HG02678 (cell line): Measurements from ENCODE around the gene RACGAP1.

Experiments used
- ATAC-seq: cut with Tn5 transposase; IDR thresholded peaks from one replicate; pipeline ENCODE4 v1.9.1; 2021; ENCODE audit warnings: mild to moderate bottlenecking, moderate library complexity; ENCODE audit not compliant: unreplicated experiment

RACGAP1 gene

DNA sequence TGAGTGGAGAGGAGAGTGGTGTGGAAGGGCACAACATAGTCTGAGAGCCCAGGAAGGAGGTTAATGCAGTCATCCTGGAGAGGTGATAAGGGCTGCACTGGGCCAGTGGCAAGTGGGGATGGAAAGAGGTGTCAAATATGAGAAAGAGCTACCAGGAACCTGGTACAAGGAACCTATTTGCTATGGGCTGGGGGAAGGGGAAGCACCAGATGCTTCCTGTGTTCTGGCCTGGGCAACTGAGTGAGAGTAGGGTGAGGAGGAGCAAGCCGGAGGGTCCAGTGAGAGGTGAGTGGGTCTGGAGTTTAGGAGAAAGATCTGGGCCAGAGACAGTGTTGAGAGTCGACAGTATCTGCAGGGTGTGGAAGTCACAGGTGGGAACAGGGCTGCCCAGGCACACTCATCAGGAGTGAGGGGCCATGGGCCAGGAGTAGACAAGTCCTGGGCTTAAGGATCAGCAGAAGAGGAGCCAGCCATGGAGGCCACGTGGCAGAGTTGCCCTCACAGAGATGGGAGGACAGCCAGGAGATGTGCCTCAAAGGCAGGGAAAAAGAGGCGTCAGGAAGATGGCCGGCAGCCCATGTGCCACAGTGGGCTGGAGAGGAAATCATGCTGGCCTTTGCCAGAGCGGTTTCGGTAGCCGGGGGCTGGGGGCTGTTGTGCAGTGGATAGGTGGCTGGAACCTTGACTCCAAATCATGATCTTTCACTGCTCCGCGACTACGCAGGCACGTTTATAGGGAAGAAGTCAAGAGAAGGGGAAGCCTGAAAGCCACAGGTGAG is 55.5 kb downstream of the RACGAP1 start:
- no peak for ATAC-seq

DNA sequence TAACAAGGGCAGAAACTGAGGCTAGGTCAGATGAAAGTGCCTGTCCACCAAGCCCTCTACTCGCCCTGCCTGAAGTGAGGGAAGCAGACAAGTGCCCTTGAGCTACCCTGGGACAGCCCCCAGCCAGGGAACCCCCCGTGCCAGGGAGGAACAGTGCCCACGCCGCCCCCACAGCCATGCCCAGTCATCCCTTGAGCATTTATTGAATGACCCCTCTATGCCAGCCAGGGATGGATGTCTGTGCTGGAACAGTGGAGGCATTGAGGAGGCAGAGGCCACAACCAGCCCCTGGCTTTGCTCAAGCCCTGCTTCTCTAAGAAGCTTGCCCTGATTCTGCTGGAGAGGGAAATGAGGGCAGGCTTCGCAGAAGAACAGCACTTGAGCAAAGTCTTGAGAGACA is 56.3 kb downstream of the RACGAP1 start:
- ATAC-seq, result no peak

DNA sequence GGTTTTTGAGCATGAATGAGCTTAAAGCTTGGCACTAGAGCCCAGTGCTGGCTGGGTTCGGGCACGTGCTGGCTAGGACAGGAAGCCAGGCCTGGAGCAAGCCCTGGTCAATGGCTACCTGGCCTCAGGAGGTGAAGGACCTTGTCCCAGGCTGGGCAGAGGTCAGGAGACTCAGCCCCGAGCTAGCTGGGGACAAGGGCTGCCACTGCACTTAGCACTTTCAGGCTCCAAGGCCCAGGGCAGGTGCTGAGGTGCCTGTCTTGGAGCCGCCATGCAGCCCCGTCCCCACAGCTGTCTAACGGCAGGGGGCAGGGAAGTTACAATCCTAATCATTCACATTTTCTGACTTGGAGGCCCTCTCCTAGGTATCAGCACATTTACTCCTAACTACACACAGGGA is 56.8 kb downstream of the RACGAP1 start:
- no peak for ATAC-seq

DNA sequence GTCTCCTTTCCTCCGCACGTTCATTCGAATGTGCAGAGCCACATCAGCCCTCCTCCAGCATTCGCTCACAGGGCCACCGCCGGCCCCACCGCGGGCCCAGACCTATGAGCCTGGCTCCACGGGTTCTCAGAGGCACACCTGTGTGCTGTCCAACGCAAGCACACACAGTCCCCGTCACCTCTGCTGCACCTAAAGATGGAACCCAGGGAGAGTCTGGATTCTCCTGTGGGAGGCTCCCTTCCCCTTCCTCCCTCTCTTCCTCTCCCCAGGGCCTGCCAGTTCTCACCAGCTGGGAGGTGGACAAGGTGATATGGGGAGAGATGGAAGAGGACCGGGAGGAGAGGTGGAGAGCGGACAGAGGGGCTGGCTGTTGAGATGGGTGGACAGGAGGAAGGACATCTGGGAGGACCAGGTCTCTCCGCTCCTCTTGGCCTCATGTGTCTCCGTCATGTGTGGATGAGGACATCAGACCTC is 57.5 kb downstream of the RACGAP1 start:
- no peak for ATAC-seq

DNA sequence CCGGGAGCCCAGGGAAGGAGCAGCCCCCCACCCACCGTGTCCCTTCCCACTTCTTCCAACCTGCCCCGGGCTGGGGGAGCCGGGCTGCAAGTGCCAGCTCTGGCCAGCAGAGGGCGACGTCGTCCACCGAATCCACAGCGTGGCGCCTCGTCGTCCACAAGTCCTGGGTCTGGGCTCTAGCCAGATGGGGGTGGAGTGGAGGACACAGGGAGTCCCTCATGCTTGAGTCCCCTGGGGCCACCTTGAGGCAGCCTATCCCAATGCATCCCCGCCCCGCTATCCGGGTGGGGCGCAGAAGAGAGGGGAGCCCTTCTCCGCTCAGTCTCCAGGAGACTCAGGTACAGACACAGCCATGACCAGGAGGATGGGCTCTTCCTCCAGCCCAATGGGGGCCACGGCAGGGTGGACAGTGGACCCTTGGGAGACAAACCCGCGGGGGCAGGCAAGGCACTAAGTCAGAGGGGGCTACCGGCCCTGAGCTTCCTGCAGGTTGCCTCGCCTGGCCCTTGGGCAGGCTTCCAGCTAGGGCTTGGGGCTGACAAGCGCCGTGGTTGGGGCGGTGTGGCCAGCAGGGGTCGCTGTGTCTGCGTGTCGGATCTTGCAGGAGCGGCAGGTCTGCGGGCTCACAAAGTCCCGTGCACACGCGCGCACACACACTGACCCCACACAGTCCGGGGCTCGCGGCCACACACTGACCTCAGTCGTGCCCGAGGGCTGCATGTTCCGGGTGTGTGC is 58.1 kb downstream of the RACGAP1 start:
- ATAC-seq, result peak; percentile 76

DNA sequence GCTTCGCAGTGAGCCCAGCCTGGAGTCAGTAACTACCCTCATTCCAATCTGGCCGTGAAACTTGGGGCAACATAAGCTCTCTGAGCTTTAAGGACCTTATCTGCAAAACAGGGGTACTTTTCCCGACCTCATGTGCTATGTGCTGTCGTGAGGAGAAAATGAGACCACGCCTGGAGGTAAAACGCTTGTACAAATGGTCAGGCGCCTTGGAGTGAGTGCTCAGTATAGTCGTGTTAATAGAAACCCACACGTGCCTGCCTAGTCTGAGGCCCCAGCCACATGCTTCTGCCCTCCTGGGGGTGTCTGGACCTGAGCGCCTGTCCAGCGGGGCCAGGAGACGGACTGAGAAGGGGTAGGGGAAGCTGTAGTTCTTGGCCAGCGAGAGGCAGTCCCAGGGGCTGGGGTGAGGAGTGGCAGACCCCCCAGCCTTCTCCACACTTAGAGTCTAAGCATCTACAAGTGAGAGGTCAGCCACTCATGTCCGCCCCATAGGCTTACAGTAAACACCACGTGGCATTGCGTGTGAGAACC is 58.7 kb downstream of the RACGAP1 start:
- no peak for ATAC-seq

DNA sequence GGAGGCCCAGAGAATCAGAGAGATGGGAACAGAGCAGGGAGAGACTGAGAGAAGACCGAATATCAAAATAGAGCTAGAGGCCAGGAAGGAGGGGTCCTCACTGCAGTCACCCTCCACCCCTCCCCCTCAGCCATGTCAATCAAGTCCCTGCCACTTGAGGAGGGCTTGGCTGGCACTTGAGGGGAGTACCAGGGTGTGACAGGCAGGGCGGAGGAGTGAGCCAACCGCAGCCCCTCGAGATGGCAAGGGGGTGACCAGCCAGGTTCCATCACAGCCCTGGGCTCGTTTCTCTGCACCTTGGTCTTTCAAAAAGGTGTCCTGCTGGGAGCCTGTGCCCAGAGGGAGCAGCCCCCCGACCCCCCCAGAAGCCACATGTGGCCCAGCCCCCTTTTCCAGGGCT is 59.5 kb downstream of the RACGAP1 start:
- no peak for ATAC-seq

DNA sequence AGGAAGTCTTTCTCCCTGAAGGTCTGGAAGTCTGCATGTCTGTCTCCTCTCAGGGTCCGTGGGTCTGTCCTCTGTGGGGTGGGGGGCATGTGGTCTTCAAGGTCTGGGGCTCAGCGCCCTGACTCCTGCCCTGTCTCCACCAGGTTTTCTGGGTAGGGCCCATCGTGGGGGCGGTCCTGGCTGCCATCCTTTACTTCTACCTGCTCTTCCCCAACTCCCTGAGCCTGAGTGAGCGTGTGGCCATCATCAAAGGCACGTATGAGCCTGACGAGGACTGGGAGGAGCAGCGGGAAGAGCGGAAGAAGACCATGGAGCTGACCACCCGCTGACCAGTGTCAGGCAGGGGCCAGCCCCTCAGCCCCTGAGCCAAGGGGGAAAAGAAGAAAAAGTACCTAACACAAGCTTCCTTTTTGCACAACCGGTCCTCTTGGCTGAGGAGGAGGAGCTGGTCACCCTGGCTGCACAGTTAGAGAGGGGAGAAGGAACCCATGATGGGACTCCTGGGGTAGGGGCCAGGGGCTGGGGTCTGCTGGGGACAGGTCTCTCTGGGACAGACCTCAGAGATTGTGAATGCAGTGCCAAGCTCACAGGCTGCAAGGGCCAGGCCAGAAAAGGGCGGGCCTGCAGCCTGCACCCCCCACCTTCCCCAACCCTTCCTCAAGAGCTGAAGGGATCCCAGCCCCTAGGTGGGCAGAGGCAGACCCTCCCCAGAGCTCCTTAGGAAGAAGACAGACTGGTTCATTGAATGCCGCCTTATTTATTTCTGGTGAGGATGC is 60.3 kb downstream of the RACGAP1 start:
- no peak for ATAC-seq

DNA sequence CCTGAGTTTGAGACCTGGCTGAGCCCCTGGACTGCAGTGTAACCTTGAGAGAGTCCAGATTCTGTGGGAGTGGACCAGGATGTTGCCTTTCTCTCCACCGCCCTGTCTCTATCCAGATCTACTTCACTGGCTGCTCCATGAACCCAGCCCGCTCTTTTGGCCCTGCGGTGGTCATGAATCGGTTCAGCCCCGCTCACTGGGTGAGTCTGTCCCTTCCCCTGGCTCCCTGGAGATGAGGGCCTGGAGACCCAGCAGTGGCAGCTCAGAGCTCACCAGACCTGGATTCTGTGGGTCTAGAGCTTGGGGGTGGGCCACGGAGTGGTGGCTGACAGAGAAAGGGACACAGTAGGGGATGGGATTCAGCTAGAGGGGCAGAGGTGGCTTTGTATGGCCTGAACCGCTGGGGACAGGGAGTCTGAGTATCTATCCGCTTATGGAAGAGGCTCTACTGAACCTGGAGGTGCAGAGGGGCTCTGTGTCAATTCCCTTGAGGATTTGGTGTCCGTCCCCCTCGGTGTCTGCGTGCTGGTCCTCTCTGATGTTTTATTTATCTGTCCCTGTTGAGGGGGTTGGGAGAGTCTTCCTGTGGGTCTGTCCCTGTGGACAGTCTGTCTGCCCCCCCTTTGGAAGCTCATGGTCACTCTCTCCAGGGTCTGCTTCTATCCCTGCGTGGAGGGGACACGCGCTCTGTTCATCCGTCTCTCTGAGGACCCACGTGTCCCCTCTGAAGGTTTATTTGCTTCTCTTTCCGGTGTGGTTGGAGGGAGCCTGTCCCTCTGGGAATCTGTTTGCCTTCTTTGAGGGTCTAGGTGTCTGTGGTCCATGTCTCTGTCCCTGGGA is 61.1 kb downstream of the RACGAP1 start:
- ATAC-seq, result no peak

DNA sequence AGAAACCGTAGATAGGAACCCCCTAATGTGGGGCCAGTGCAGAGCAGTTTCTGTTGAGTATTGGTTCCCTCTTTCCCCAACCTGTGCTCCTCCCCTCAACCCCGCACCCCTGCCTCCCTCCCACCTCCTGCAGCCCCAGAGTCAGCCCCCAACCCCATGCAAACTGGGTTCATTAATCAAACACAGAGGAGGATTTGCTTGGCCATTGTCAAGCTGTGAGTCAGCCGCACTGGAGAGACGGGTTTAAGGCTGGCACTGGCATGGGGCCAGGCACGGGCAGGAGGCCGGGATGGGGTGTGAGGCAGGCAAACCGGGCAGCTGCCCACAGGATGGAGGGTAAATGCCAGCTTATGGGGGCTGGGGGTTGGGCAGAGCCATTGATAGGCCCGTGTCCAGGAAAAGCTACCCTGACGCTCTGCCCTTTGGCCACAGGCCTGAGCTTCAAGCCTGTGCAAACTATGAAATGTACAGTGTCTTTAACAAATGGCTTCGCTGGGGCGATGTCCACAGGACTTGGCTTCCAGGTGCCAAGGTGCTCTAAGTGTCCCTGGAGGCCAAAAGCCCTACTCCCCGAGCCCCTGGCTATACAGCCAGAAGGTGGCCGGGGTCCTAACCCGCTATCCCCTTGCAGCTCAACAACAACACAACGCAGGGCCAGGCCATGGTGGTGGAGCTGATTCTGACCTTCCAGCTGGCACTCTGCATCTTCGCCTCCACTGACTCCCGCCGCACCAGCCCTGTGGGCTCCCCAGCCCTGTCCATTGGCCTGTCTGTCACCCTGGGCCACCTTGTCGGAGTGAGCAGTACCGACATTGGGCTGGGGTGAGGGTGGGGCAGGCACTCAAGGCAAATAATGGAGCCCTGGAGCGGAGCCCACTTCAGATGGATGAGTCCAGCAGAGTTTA is 62.2 kb downstream of the RACGAP1 start:
- no peak for ATAC-seq

DNA sequence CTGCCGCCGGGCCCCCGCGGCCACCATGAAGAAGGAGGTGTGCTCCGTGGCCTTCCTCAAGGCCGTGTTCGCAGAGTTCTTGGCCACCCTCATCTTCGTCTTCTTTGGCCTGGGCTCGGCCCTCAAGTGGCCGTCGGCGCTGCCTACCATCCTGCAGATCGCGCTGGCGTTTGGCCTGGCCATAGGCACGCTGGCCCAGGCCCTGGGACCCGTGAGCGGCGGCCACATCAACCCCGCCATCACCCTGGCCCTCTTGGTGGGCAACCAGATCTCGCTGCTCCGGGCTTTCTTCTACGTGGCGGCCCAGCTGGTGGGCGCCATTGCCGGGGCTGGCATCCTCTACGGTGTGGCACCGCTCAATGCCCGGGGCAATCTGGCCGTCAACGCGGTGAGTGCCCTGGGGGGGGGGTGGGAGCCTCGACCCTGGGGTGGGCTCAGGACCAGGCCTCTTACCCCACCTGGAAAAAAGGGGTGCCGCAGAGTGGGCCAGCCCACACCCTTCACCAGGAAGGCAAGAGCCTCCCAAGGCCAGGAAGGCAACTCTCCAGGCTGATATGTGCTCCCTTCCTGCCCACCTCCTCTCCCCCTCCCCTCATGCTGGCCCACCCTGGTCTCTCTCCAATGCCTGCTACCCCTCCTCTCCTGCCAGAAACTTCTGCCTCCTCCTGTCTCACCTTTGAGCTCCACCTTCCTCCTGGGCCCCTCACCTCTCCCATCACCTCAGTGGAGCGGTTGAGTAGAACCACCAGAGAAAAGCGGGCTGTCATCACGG is 63.1 kb downstream of the RACGAP1 start:
- ATAC-seq, result no peak

DNA sequence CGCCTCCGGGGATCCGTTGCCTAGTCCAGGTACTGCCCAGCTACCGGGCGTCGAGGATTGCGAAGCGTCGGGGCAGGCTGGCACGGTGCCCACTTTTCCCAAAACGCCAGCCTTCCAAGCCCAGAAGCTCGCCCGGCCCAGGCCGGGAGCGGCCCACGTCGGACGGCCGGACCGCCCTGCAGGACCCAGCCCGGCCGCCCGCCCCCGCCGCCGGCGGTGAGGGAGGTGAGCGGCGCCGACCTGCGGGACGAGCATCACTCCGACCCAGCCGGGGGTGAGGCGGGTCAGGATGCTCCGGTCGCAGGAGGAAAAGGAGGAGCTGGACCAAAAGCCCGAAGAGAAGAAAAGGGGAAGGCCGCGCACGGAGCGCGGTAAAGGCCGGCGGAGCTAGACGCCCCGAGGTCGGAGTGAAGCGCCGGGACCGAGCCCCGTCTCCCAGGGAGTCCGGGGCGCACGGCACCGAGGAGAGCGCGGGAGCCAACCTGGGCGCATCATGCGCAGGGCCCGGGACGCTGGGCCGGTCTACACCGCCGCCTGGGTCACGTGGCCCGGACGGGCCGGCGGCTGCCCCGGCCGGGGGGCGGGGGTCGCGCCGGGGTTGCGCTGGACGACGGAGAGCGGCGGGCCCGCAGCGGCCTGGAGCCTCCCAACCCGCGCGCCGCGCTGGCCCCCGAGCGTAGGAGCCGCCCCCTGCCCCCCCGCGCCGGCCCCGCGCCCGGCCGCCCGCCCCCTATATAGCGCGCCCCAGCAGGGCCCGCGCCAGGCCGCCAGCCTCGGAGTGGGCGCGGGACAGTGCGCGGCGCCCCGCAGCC is 64.0 kb downstream of the RACGAP1 start, which contains the start of gene AQP5:
AQP5 (plus strand) TSS at position 762 of the 812 bp plus-strand sequence. CDS start 146 bp downstream, outside the sequence.
- no peak for ATAC-seq

DNA sequence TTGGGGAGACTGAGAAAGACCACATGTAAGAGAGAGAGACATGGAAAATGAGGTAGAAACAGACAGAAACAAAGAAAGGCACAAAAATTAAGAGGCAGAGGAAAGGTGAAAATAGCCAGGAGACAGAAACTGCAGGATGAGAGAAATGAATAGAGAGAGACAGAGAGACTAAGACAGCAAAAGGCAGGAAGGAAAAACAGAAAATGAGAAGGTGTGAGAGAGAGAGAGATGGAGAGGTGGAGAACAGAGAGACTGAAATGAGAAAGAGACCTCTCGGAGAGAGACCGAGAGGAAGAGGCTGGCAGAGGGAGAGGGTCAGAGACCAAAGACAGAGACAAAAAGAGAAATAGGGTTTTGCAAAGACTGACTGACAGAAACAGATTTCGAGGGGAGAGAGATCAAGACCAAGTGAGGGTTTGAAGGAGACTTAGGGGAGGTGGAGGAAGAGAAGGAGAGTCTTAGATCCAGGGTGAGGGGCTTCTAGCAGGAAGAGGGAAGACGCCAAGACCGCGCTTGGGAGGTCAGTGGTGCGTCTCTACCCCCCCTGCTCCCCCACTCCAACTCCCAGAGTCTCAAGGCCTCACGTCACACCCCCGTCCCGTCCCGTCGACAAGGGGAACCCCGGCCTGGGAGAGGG is 64.7 kb downstream of the RACGAP1 start:
- ATAC-seq, result no peak

DNA sequence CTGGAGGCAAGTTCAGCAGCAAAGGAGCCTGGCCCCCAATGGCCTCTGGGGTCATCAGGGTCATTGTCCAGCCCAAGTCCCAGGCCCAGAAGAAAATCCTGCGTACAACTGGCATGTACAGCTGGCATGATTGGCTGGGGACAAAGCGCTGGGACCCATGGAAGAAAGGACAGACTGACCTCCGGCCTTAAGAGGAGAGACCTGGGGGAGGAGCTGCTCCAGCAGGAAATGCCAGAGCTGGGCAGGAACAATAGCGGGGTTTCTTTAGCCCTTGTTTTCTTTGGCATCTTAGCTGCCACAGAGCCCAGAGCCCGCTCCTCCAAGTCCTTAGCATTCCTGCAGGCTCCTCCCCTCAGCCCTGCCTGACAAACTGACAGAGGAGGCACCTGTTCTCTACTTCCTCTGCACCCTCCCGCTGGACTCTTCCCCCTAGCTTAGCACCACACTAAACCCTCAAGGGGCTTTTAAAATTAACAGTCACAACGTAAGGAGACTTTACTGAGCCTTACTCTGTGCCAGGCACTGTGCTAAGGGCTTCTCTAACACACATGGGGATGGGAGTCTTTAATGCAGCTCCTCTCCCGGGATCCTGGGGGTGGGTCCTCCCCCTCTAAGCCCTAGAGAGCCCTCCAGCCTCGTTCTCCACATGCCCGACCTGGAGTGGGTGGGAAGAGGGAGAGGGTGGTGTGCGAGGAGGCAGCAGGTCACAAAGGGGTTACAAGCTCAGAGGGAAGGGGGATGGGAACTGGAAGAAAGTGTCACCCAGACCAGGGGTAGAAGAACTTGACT is 65.4 kb downstream of the RACGAP1 start:
- no peak for ATAC-seq

DNA sequence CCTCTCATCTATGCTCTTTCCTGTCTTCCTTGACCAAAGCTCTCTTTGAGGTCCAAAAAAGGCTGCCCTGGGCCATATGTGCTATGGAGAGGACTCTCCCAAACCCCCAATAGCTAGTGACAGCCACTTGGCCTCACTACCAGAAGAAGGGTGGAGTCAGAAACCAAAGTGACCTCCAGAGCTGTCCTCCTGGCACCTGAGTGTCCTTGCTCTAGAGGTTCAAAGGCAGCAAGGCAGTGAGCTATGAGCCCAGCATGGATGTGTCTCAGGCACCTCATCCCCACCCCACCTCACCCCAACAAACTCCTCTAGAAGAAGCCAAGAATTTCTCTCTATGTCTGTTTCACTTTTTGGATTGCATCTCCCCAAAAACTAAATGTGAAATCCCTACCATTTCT is 67.7 kb downstream of the RACGAP1 start:
- no peak for ATAC-seq
